ENCODE data around the gene CCDC110. TPM values are rescaled to one million over a fixed set of nuclear protein-coding genes. Genes with fewer than 3 reads are reported as not detected.

The CCDC110 gene
- total RNA-seq, 3 donors from 2014 or later (not counting 1 experiment from before 2014, with no cell fraction given) = not detected

DNA sequence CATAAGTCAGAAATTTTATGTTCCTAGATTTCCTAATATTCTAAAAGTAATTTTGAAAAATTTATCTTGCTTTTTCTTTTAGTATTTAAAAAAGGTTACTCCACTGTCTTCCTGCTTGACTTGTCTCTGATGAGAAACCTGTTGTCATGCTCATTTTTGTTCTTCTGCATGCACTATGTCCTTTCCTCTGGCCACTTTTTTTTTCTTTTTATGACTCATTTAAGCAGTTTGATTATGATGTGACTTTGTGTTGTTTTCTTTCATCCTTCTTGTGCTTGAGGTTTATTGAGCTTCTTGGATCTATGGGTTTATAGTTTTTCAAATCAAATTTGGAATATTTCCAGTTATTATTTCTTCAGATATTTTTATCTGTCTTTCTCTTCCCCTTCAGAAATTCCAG, 33.7 kb downstream of the CCDC110 start:
- peaks cover 6 to 12% of the 10 kb centered on the region in 2 donors for H3K27me3 Mint-ChIP-seq (ENCODE audit: low read depth in 2 of 2)
- no peaks in the 10 kb centered on the region for H3K4me1 Mint-ChIP-seq
- Histone ChIP-seq H3K27me3 (ENCODE audit: control insufficient read depth, insufficient read depth, low read length) (peaks cover 3% of the 10 kb centered on the region), H3K27ac (ENCODE audit: low read length) (no peak overlapping the region), H3K4me3 (ENCODE audit: low read length) (no peak overlapping the region), H3K9me3 (ENCODE audit: control insufficient read depth, insufficient read depth, low read length) (no peaks in the 10 kb centered on the region), H3K4me1 (ENCODE audit: control insufficient read depth, insufficient read depth, low read length) (no peaks in the 10 kb centered on the region), H3K36me3 (ENCODE audit: control insufficient read depth, insufficient read depth, low read length) (no peaks in the 10 kb centered on the region)
- intact Hi-C loops (cut with micrococcal nuclease) = no loop called here
- no peak overlapping the region for H3K4me3 Mint-ChIP-seq
- no peaks in the 10 kb centered on the region for H3K36me3 Mint-ChIP-seq
- TF ChIP-seq, protein P1, sequence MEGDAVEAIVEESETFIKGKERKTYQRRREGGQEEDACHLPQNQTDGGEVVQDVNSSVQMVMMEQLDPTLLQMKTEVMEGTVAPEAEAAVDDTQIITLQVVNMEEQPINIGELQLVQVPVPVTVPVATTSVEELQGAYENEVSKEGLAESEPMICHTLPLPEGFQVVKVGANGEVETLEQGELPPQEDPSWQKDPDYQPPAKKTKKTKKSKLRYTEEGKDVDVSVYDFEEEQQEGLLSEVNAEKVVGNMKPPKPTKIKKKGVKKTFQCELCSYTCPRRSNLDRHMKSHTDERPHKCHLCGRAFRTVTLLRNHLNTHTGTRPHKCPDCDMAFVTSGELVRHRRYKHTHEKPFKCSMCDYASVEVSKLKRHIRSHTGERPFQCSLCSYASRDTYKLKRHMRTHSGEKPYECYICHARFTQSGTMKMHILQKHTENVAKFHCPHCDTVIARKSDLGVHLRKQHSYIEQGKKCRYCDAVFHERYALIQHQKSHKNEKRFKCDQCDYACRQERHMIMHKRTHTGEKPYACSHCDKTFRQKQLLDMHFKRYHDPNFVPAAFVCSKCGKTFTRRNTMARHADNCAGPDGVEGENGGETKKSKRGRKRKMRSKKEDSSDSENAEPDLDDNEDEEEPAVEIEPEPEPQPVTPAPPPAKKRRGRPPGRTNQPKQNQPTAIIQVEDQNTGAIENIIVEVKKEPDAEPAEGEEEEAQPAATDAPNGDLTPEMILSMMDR (IDR thresholded peaks at IDR 0.05) = no peak
- H3K27ac Mint-ChIP-seq = no peak overlapping the region
- ATAC-seq (no peak), DNase-seq (no peak)
- H3K9me3 Mint-ChIP-seq = no peaks in the 10 kb centered on the region

DNA sequence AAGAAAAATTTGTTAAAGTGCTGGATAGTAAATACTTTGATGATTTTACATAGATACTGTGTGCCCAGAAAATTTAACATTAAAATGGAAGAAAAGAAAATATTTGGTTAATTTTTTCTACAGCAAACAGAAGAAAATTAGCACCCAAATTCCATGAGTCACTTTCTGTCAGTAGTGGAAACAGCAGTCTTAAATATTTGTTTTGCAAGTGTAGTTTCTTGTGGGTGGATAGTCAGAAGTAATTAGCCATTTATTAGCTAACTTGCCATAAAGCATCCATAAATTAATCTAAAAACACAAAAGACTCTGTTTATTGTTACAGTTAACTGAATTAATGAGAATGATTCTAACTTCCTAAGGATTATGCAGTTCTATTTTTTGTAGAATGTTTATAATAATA, 36.1 kb downstream of the CCDC110 start:
- H3K27me3 Mint-ChIP-seq (ENCODE audit: low read depth in 2 of 2) = peaks cover 9 to 10% of the 10 kb centered on the region in 2 donors
- no peaks in the 10 kb centered on the region for H3K36me3 Mint-ChIP-seq
- no peak for DNase-seq

DNA sequence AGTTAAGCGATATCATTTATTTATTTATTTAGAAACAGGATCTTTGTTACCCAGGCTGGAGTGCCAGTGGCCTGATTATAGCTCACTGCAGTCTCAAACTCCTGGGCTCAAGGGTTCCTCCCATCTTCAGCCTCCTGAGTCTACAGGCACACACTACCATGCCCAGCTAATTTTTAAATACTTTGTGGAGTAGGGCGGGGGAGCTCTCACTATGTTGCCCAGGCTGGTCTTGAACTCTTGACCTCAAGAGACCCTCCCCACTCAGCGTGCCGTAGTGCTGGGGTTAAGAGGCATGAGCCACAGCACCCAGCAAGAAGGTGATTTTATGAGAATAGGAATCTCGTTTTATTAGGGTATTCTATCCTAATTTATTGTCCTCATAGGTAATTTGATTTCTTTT, 41.9 kb downstream of the CCDC110 start:
- DNase-seq (no peak), ATAC-seq (no peak)
- 75% methylated on average over 2 of the region's 5 CpGs for WGBS (ENCODE audit: insufficient coverage)
- H3K36me3 Mint-ChIP-seq = no peaks in the 10 kb centered on the region
- no peak overlapping the region for H3K4me3 Mint-ChIP-seq
- H3K9me3 Mint-ChIP-seq = no peaks in the 10 kb centered on the region
- intact Hi-C loops (cut with micrococcal nuclease) = loop anchor here (10.0 kb wide), 1 partner anchor 225 kb away; the partner anchor contains the start of genes CFAP97 and SNX25
- H3K4me1 Mint-ChIP-seq = peaks cover 9 to 13% of the 10 kb centered on the region in 2 donors
- no peak overlapping the region for H3K27ac Mint-ChIP-seq
- no peaks in the 10 kb centered on the region for H3K9me3 ChIP-seq (ENCODE audit: control insufficient read depth, insufficient read depth, low read length)
- no peaks in the 10 kb centered on the region for H3K36me3 ChIP-seq (ENCODE audit: control insufficient read depth, insufficient read depth, low read length)
- H3K4me3 ChIP-seq (ENCODE audit: low read length) = no peak overlapping the region
- peaks cover 13% of the 10 kb centered on the region for H3K4me1 ChIP-seq (ENCODE audit: control insufficient read depth, insufficient read depth, low read length)
- no peak overlapping the region for H3K27ac ChIP-seq (ENCODE audit: low read length)
- peaks cover 2% of the 10 kb centered on the region for H3K27me3 ChIP-seq (ENCODE audit: control insufficient read depth, insufficient read depth, low read length)
- TF ChIP-seq, protein P1 (IDR thresholded peaks at IDR 0.05) = no peak
- H3K27me3 Mint-ChIP-seq (ENCODE audit: low read depth in 2 of 2) = peaks cover 11 to 21% of the 10 kb centered on the region in 2 donors

More for the DNA sequence above, 36.1 kb downstream of the CCDC110 start:
- Mint-ChIP-seq H3K4me1 (no peaks in the 10 kb centered on the region), H3K9me3 (no peaks in the 10 kb centered on the region), H3K27ac (no peak overlapping the region), H3K4me3 (no peak overlapping the region)
- Histone ChIP-seq H3K4me3 (ENCODE audit: low read length) (no peak overlapping the region), H3K27ac (ENCODE audit: low read length) (no peak overlapping the region), H3K36me3 (ENCODE audit: control insufficient read depth, insufficient read depth, low read length) (no peaks in the 10 kb centered on the region), H3K4me1 (ENCODE audit: control insufficient read depth, insufficient read depth, low read length) (no peaks in the 10 kb centered on the region), H3K9me3 (ENCODE audit: control insufficient read depth, insufficient read depth, low read length) (no peaks in the 10 kb centered on the region), H3K27me3 (ENCODE audit: control insufficient read depth, insufficient read depth, low read length) (peaks cover 5% of the 10 kb centered on the region)
- ATAC-seq = no peak
- intact Hi-C loops (cut with micrococcal nuclease) = no loop called here
- TF ChIP-seq, protein P1 (IDR thresholded peaks at IDR 0.05) = no peak

All from natural killer cell (primary cell).